Astrocyte of the cerebellum (primary cell): ENCODE results near the gene ZIC1.

ENCODE experiments used
- DNase-seq: peaks from one replicate; pipeline ENCODE4 v3.0.0-alpha.2; 2011; ENCODE audit warnings: low read depth
- H3K4me3 ChIP-seq: 2 replicates; pipeline ENCODE4 v1.5.1; 2011; ENCODE audit warnings: mild to moderate bottlenecking, low read depth, low read length, moderate library complexity
- in situ Hi-C: cut with HindIII; loops from 2 replicates; pipeline ENCODE4 v1.10.0; 2017; ENCODE audit warnings: low sequenced_read_pairs
- TF ChIP-seq, protein P1 (sequence below): IDR thresholded peaks from 2 replicates; pipeline ENCODE4 v1.5.1; 2012; ENCODE audit warnings: low read length, low read depth, moderate library complexity, mild to moderate bottlenecking; ENCODE audit errors: missing control alignments

The ZIC1 gene

DNA sequence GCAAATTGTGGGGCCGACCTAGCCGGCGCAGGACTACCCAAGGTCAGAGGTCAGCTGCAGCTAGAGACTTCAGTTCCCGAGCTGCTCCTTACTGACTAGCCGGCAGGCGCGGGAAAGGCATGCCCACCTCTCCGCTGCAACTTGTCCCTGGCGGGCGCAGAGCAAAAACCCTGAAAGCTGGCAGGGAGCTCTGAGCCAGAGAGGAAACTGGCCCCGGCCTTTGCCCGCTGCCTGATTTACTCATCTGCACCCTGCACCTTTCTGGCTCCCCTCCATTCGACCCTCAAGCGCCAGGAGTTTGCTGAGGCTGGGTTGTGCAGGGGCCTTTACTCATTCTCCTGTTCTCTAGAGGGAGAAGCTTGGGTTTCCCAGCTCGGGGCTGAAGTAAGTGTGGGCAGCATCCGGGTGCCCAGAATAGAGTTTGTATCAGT lies 4.3 kb upstream of the ZIC1 start:
- TF ChIP-seq, protein P1, sequence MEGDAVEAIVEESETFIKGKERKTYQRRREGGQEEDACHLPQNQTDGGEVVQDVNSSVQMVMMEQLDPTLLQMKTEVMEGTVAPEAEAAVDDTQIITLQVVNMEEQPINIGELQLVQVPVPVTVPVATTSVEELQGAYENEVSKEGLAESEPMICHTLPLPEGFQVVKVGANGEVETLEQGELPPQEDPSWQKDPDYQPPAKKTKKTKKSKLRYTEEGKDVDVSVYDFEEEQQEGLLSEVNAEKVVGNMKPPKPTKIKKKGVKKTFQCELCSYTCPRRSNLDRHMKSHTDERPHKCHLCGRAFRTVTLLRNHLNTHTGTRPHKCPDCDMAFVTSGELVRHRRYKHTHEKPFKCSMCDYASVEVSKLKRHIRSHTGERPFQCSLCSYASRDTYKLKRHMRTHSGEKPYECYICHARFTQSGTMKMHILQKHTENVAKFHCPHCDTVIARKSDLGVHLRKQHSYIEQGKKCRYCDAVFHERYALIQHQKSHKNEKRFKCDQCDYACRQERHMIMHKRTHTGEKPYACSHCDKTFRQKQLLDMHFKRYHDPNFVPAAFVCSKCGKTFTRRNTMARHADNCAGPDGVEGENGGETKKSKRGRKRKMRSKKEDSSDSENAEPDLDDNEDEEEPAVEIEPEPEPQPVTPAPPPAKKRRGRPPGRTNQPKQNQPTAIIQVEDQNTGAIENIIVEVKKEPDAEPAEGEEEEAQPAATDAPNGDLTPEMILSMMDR, result no peak
- DNase-seq, result no peak
- in situ Hi-C loops, result loop anchor here (10.0 kb wide), 1 partner anchor 210 kb away; no protein-coding TSS in a partner anchor
- H3K4me3 ChIP-seq, result peak overlapping the region; percentile 96

DNA sequence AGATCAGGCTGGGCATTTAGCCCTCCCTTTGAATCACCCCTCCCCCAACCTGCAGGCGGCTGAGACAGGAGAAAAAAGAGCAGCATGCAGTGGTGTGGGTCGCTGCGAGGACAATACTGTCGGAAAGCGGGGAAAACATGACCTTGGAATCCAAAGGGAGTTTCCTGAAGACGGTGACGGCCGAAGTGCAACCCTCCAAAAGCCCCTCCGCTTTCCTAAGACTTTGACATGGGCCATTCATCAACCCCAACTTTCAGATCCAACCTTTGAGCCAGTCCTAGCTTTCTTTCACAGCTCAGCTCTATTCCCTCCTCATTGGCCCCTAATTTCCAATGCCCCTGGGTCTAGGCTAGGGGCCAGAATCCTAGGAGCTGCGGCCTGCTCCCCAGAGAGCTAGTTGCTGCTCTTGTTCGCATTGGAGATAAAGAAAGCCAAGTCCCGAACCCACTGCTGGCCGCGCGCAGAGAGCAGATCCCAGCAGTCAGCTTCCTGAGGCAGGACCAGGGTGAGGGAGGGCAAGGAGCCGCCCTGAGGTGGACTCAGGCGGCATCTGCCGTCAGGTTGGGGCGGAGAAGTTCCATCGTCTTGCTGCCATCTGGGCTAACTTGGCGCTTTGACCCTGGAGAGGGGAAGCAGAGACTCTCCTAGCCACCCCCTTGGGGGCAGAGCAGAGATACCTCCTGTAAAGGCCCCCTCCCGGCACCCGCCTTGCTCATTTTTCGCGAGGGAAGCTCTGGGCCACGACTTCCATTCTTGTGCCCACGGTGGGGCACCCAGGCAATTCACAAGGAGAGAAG lies 3.7 kb upstream of the ZIC1 start:
- in situ Hi-C loops, result loop anchor here (10.0 kb wide), 1 partner anchor 209 kb away; no protein-coding TSS in a partner anchor
- TF ChIP-seq, protein P1, result peak; percentile 4
- H3K4me3 ChIP-seq, result peak overlapping the region; percentile 96

DNA sequence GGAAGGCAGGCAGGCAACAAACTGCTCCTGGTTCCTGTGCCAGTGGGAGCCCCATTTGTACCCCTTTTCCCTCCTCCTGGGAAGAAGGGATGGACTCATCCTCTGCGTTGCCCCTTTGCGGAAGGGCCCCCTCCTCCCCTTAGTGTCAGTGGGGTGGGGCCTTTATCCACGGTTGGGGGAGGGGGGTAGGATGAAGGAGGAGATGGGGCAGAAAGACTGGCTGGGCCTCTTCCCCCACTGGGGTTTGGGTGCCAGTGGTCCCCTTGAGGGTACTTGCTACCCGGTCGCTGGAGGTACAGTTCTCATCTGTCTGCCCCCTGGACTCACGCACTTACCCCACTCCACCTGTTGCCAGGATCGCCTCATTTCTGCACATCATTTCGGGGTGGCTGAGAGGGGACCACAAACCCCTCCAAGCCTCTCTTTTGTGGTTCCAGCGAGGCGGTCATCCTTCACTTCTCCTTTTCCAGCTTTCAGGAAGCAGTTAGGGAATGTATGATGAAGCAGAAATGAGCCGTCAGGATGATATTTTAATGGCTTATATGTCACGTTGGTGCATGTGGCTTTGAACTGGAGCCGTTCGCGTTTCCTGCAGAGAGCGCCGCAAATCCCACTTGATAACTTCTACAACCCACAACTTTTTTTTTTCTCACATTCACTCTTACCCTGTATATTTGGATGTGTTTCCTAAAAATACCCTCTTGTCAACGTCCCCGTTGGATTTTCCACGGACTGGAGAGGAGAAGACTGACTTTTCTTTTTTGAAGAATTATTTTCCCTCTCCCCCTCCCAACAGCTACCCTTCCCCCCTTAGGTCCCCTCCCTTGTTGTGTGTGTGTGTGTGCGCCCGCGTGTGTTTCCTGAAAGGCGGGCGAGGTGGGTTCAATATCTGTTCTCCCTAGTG lies 2.9 kb upstream of the ZIC1 start, which contains the start of gene ZIC4:
ZIC4 (minus strand) TSS at position 516 of the 904 bp plus-strand sequence. CDS start 3,746 bp downstream, outside the sequence.
- TF ChIP-seq, protein P1, result no peak
- H3K4me3 ChIP-seq, result peak within 1 kb of the TSS; percentile 96
- in situ Hi-C loops, result loop anchor here (10.0 kb wide), 1 partner anchor 209 kb away; no protein-coding TSS in a partner anchor

More for the DNA sequence above, 3.7 kb upstream of the ZIC1 start:
- DNase-seq, result no peak

DNA sequence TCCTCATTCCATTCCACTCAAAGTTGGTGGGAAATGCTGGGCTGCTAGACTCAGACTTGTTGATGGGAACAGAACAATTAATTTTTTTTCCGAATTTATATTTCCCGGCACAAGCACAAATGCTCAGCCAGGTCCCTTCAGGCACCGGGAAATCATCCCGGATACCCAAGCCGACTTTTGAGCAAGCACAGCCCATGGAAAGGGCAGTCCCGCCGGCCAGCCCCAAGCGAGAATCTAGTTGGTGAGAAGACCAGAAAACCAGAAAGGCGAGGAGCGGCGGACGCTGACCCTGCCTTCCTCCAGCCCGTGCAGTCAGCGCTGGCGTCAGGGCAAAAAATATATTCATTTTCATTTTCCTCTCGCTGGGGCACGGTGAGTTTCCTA lies 2.1 kb upstream of the ZIC1 start:
- H3K4me3 ChIP-seq, result peak overlapping the region; percentile 96
- in situ Hi-C loops, result loop anchor here (10.0 kb wide), 1 partner anchor 208 kb away; no protein-coding TSS in a partner anchor
- no peak for DNase-seq
- TF ChIP-seq, protein P1, result no peak

More for the DNA sequence above, 2.9 kb upstream of the ZIC1 start, which contains the start of gene ZIC4:
- no peak for DNase-seq

DNA sequence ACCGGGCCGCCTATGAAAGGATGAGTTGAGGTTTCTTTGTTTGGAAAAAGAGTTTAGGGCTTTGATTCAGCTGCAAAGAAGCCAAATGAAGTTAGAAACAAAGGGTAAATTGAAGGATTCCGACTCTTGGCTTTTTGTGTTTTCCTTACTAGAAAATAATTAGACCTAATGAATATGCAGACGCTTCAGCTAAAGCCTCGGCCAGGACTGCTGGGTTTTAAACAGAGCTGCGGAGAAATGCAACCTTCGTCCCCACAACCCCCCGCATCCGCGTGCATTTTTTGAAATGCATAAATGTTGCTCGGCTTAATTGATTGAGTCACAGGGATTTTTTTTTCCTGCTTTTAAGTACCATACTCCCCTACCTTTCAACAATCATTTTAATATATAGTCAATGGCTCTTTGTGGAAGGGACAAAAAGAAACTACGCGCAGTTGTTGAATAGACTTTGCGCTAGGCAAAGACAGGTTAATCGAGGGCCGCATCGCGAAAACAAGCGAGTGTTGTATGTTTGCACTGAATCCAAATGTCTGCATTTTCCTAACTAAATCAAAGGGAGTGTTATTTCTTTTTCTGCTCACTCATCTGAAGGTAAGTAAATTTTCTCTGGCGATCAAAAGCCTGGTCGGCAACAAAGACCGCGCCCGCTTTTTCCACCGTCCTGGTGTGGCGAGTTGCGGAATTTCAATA lies 1.5 kb upstream of the ZIC1 start:
- TF ChIP-seq, protein P1, result no peak
- in situ Hi-C loops, result loop anchor here (10.0 kb wide), 1 partner anchor 207 kb away; no protein-coding TSS in a partner anchor
- no peak for DNase-seq
- peak overlapping the region; percentile 96 for H3K4me3 ChIP-seq
